HG03354 (cell line): Measurements from ENCODE around the gene EHD4.

Source experiments
- ATAC-seq: cut with Tn5 transposase; IDR thresholded peaks from one replicate; pipeline ENCODE4 v1.9.1; 2021; ENCODE audit warnings: mild to moderate bottlenecking; ENCODE audit not compliant: unreplicated experiment, poor library complexity, severe bottlenecking

Gene EHD4

DNA sequence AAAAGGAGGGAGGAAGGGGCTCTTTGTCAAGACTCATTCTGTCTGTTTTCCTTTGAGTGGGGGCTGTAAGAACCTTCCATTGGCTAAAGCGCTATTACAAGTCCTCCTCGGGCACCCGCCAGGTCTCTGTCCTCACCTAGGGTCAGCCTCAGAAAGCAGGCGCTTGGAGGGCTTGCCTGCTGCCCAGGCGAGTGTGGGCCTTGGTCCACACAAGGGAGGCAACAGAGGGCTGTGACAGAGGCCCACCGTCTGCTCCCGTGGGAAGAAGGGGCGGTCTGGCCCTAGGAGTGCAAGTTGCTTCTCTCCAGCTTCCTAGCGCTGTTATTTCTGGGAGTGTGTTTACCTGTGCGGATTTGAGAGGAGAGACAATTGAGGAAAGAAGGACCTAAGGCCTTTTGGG, 24.0 kb upstream of the EHD4 start:
- no peak for ATAC-seq

DNA sequence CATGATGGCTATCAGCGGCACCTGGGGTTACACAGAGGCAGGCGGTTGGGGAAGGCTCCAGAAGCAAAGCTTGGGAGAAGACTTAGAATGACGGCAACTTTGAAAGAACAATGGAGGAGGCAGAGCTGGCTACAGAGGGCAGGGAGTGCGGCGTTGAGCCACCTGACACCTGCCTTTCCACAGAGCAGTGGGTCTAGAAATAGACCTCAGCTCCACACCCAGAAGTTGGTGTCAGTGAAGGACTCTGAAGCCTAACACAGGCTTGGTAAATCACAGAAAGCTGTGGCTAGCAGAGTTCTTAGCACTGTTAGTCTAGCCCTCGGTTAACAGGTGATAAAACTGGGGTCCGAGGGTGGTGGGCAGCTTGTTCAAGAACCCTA, 23.1 kb upstream of the EHD4 start:
- ATAC-seq: no peak

- no peak for ATAC-seq
These were observed 22.6 kb upstream of the EHD4 start for GRCh38 chr15:41994772-41995475.

- no peak for ATAC-seq
These were observed 21.9 kb upstream of the EHD4 start for GRCh38 chr15:41994171-41994650.

DNA sequence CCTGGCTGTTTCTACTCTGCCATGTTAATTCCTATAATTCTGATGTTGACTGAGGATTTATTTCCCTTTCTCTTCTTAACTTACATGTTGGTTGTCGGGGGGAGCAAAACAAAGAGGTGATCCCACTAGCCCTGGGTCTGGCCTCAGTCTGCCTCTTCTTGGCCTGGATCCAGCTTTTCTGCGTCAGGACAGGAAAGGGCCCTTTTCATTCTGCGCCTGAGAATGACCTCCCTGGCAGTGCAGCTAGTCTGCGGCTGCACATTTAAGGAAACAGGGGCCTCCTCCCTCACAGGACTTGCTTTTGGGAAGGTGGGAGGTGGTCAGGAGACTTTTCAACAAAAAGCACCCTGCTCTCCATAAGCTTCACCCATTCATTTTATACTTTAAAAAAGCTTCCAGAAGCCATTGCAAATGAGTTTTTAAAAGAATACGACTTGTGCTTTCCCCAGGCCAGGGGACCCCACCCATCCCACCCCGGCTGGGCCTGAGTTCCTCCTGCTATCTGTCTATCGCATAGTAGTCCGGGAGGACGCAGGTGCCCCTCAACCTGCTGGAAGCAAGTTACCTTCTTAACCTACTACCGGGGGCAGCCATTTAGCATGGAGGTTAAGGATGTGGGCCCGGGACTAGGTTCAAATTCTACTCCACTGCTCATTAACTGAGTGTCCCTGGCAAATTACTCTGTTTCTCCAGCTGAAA, 21.3 kb upstream of the EHD4 start:
- ATAC-seq: no peak

DNA sequence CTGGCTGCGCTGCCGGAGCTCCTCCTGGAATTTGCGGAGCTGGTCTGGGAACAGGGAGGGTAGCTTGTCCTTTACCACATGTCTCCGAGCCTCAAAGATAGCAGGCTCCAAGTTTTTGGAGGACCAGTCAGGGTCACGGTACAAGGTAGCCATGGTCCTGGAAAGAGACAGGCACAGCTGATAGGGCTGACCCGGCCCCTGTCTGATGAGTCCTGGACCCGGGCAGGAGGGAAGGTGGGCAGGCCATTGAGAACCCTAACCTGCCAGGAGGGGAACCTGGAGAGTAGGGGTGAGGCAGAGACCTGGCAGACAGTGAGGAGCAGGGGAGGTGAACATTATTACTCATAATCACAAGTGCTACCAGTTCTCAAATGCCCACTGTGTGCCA, 20.4 kb upstream of the EHD4 start:
- ATAC-seq: no peak

GRCh38 chr15:41992151-41992802, 19.9 kb upstream of the EHD4 start:
- no peak for ATAC-seq

- ATAC-seq: no peak
These were observed 18.3 kb upstream of the EHD4 start for GRCh38 chr15:41990691-41991090.

DNA sequence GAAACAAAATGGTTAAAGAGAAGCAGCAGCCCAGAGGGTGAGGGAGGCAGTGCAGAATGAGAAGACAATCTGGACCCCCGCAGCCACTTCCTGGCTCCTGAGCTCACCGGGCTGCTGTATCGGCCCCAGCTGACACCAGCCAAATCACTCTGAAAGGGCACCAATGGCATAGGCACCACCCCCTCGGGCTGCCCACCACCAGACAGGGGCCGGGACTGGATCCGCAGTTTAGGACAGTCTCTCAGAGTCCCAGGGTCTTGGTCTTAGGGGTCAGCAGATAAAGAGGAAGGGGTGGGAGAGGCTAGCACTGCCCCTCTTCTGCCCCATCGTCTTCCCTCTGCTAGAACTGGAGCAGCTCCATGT, 17.9 kb upstream of the EHD4 start:
- no peak for ATAC-seq

- ATAC-seq: peak; percentile 65
These were observed 17.4 kb upstream of the EHD4 start for GRCh38 chr15:41989573-41990242.

GRCh38 chr15:41988896-41989572, 16.7 kb upstream of the EHD4 start:
- no peak for ATAC-seq

DNA sequence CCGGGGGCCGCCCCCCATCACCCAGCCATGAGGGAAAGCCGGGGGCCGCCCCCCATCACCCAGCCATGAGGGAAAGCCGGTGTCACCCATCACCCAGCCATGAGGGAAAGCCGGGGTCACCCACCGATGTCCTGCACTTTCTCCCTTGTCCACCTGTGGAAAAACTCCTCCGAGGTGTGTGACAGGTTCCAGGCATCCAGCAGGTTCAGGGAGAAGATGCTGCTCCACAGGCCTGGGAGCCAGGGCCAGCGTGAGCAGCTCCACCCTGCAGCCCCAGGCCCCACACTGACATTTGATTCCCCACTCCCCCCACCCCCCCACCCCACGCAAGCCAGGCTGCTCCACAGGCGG, 15.5 kb upstream of the EHD4 start:
- ATAC-seq: no peak

DNA sequence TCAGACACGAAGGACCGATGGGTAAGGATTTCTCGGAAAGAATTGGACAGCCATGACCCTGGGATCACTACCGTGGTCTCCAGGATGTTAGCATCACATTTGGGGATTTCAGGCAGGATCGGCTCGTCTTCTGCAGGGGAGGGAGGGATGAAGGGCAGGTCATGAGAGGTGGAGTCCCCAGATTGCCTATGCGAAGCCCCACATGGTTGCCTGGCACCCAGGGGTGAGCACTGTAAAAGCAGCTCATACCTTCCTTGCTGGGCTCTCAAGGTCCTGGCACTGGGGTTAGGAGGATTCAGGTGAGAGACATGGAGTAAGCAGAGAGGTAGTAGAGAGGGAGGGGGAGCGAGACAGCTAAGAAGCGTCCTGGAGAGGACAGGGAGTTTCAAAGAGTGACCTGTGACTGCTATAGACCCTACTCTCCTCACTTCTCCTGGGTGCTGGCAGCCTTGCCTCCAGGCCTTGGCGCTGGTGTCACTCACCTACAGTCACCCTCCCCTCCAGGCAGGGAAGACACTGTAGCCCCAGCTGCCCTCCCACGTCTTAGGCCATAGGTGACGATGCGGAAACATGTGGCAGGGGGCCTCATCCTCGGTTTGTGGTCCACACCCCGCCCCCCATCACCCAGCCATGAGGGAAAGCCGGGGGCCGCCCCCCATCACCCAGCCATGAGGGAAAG, 15.0 kb upstream of the EHD4 start:
- ATAC-seq: no peak

GRCh38 chr15:41985236-41986160, 13.1 kb upstream of the EHD4 start:
- no peak for ATAC-seq

DNA sequence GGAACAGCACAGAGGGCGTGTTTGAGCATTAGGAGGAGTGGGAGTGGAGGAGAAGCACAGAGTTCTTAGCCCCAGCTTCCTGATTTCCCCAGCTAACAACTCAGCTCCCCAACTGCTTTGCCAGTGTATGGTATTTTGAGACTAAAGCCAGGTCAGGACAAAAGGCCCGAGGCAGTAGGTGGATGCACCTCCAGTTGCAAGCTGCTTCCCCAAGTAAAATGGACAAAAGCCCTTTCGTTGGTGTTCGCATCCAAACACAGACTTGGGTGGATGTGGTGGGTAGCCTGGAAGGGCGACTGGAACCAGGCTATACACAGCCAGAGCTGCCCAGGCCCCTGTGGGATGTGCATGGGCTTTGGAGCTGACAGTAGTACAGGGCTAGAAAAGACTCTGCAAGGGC, 12.3 kb upstream of the EHD4 start:
- ATAC-seq: no peak

GRCh38 chr15:41983621-41984571, 11.5 kb upstream of the EHD4 start:
- ATAC-seq: no peak

GRCh38 chr15:41983221-41983620, 10.9 kb upstream of the EHD4 start:
- no peak for ATAC-seq
